Endothelial cell of umbilical vein (primary cell): ENCODE measurements around the gene NBL1. TPM values are rescaled to one million over a fixed set of nuclear protein-coding genes. Genes with fewer than 3 reads are reported as not detected.

Experiments
- BruUV-seq: library from RNA; stranded (reverse); fragments of 400-500 nt; replicated peaks from 2 replicates; lab custom pipeline; 2021; lab: Mats Ljungman, UMichigan
- CTCF ChIA-PET: fragments of 300-600, 350-600 bp; sonication (Branson Sonifier 250); formaldehyde crosslinking; loops from one replicate; lab custom pipeline; 2021; ENCODE audit warnings: antibody characterized with exemption, inconsistent platforms; lab: Charles Lee
- POLR2A ChIA-PET: fragments of 300-600, 350-600 bp; sonication (Branson Sonifier 250); formaldehyde crosslinking; loops from one replicate; lab custom pipeline; 2021; ENCODE audit warnings: antibody characterized with exemption, inconsistent platforms; lab: Charles Lee
- DNase-seq: peaks from one replicate; pipeline ENCODE4 v3.0.0-alpha.2; 2011; ENCODE audit warnings: low read depth, low spot score
- FAIRE-seq: peaks from 2 replicates; lab custom pipeline; 2011; peaks lifted over from hg19 to GRCh38; lab: Jason Lieb, UNC
- H2AFZ ChIP-seq: 2 replicates; pipeline ENCODE4 v1.6.0; 2012; ENCODE audit warnings: low read depth, low read length, control low read depth, inconsistent platforms
- H3K27ac ChIP-seq: 2 replicates; pipeline ENCODE4 v1.5.1; 2011; ENCODE audit warnings: low read depth, mild to moderate bottlenecking, control low read depth, low read length, moderate library complexity; ENCODE audit not compliant: insufficient read depth
- H3K27me3 ChIP-seq, 2 experiments: 2 replicates each; pipeline versions ENCODE4 v1.6.0 to v1.6.1; 2011; ENCODE audit warnings: low read length in 2 of 2, mixed read lengths in 1 of 2; ENCODE audit not compliant: control insufficient read depth in 2 of 2, insufficient read depth in 2 of 2
- H3K36me3 ChIP-seq, 2 experiments: 2 replicates in 1 of 2; 3 replicates in 1 of 2; pipeline ENCODE4 v1.5.1; 2011; ENCODE audit warnings: low read length in 2 of 2, mild to moderate bottlenecking in 1 of 2, moderate library complexity in 1 of 2; ENCODE audit not compliant: control insufficient read depth in 2 of 2, insufficient read depth in 2 of 2; ENCODE audit errors: extremely low read depth in 1 of 2
- H3K4me1 ChIP-seq: 3 replicates; pipeline ENCODE4 v1.5.1; 2011; ENCODE audit warnings: mild to moderate bottlenecking, low read length; ENCODE audit not compliant: control insufficient read depth, insufficient read depth; ENCODE audit errors: extremely low read depth
- H3K4me2 ChIP-seq: 2 replicates; pipeline ENCODE4 v1.6.1; 2011; ENCODE audit warnings: low read length, control low read depth, mixed read lengths; ENCODE audit not compliant: insufficient read depth
- H3K4me3 ChIP-seq, 3 experiments: fragments of 200-600 bp in 1 of 3; sonication (generic), shearing (Covaris generic) in 1 of 3; replicated peaks in 1 of 3; 2 replicates each; pipeline ENCODE4 v1.5.1; 2011 to 2016; ENCODE audit warnings: control low read depth in 3 of 3, low read length in 3 of 3, mild to moderate bottlenecking in 2 of 3, inconsistent platforms in 1 of 3, low read depth in 1 of 3, moderate library complexity in 1 of 3; ENCODE audit not compliant: insufficient read depth in 1 of 3
- H3K79me2 ChIP-seq: 2 replicates; pipeline ENCODE4 v1.6.0; 2012; ENCODE audit warnings: low read length, inconsistent platforms; ENCODE audit not compliant: control insufficient read depth, insufficient read depth
- H3K9ac ChIP-seq: replicated peaks from 2 replicates; pipeline ENCODE3; 2011; ENCODE audit warnings: low read length, control low read depth; ENCODE audit not compliant: insufficient read depth; ENCODE audit errors: extremely low read depth
- H3K9me1 ChIP-seq: replicated peaks from 3 replicates; pipeline ENCODE4 v1.6.0; 2011; ENCODE audit warnings: mild to moderate bottlenecking, low read length; ENCODE audit not compliant: control insufficient read depth, insufficient read depth; ENCODE audit errors: extremely low read depth
- H3K9me3 ChIP-seq: replicated peaks from 2 replicates; pipeline ENCODE4 v1.5.1; 2012; ENCODE audit warnings: low read length, inconsistent platforms; ENCODE audit not compliant: control insufficient read depth, insufficient read depth
- H4K20me1 ChIP-seq: replicated peaks from 2 replicates; pipeline ENCODE3; 2011; ENCODE audit warnings: mild to moderate bottlenecking, low read length; ENCODE audit not compliant: control insufficient read depth, insufficient read depth; ENCODE audit errors: extremely low read depth
- CTCF ChIP-seq, 2 donors: IDR thresholded peaks; 1 replicate in 1 of 2; 2 replicates in 1 of 2; pipeline ENCODE4 v1.5.1; 2011; ENCODE audit warnings: low read length in 2 of 2, mild to moderate bottlenecking in 2 of 2, moderate library complexity in 2 of 2, control low read depth in 1 of 2, inconsistent platforms in 1 of 2, low read depth in 1 of 2; ENCODE audit not compliant: insufficient read depth in 1 of 2; ENCODE audit errors: extremely low read depth in 1 of 2
- EZH2 ChIP-seq: IDR thresholded peaks from 2 replicates; pipeline ENCODE4 v1.6.1; 2012; ENCODE audit warnings: borderline replicate concordance, low read depth, mild to moderate bottlenecking, moderate library complexity, low read length, inconsistent platforms; ENCODE audit not compliant: severe bottlenecking
- FOS ChIP-seq: IDR thresholded peaks from 2 replicates; pipeline ENCODE4 v1.6.1; 2011; ENCODE audit warnings: mild to moderate bottlenecking, low read length, moderate library complexity, borderline replicate concordance; ENCODE audit not compliant: insufficient read depth
- GATA2 ChIP-seq: IDR thresholded peaks from 2 replicates; pipeline ENCODE4 v1.7.0; 2011; ENCODE audit warnings: low read depth, mild to moderate bottlenecking, moderate library complexity, mixed read lengths, low read length; ENCODE audit not compliant: insufficient read length, insufficient read depth
- JUN ChIP-seq: IDR thresholded peaks from 2 replicates; pipeline ENCODE4 v1.6.1; 2011; ENCODE audit warnings: borderline replicate concordance, low read depth; ENCODE audit not compliant: insufficient read length, insufficient read depth
- MAX ChIP-seq: IDR thresholded peaks from 2 replicates; pipeline ENCODE4 v1.6.1; 2011; ENCODE audit not compliant: insufficient read depth, insufficient read length
- MYC ChIP-seq: IDR thresholded peaks from one replicate; pipeline ENCODE4 v1.6.1; 2011; ENCODE audit warnings: mild to moderate bottlenecking, low read depth, low read length
- POLR2A ChIP-seq: IDR thresholded peaks from 2 replicates; pipeline ENCODE4 v1.6.1; 2012; ENCODE audit warnings: low read depth, mild to moderate bottlenecking, control low read depth, low read length
- POLR2AphosphoS5 ChIP-seq: IDR thresholded peaks from 2 replicates; pipeline ENCODE4 v1.6.1; 2012; ENCODE audit warnings: low read depth, mild to moderate bottlenecking, control low read depth, low read length, moderate library complexity; ENCODE audit not compliant: insufficient read depth
- dilution Hi-C: fragments of 300-500 bp; cut with MboI; formaldehyde crosslinking; loops from one replicate; pipeline ENCODE4 v1.15.0; 2019; ENCODE audit warnings: low sequenced_read_pairs; ENCODE audit not compliant: extremely low pct_ligation_motif_present
- intact Hi-C: fragments of 100-400 bp; cut with micrococcal nuclease; formaldehyde crosslinking; loops from one replicate; pipeline ENCODE4 v1.10.0; 2022
- polyA plus RNA-seq, 4 experiments: library from polyadenylated mRNA; depleted of rRNA in 3 of 4; stranded (reverse) in 3 of 4; unstranded in 1 of 4; fragments of >200 nt; gene quantifications; 2 replicates each; pipeline versions ENCODE4 v1.2.1 to v1.2.3, GENCODE V29; 2011 to 2012; ENCODE audit warnings: missing spikeins in 1 of 4
- total RNA-seq: library from RNA; stranded (reverse); gene quantifications from 2 replicates; pipeline ENCODE4 v1.2.3, GENCODE V29; 2021

NBL1 gene
- total and polyA plus RNA-seq, 2 donors (not counting 3 experiments of a cell fraction or from before 2014, with no cell fraction given) = 36.2 to 40.5 TPM

- H3K79me2 ChIP-seq = no peaks in the 10 kb centered on the region
- CTCF ChIA-PET = interaction anchor here (10.5 kb wide), 1 partner anchor 8 kb away, joined by 53 read pairs; no protein-coding TSS in a partner anchor
- no peaks in the 10 kb centered on the region for H3K36me3 ChIP-seq
- no peaks in the 10 kb centered on the region for H3K4me1 ChIP-seq
- intact Hi-C loops = no loop called here
- H3K27me3 ChIP-seq = no peaks in the 10 kb centered on the region
- H3K4me3 ChIP-seq = no peak overlapping the region
- H3K9me3 ChIP-seq = no peaks in the 10 kb centered on the region
- no peak for DNase-seq
- H3K27ac ChIP-seq = no peak overlapping the region
- no TSS peak for BruUV-seq
- dilution Hi-C loops = no loop called here
- H3K9me1 ChIP-seq = no peaks in the 10 kb centered on the region
- no peak overlapping the region for H3K4me2 ChIP-seq
- H3K9ac ChIP-seq = no peak overlapping the region
- no peak for FAIRE-seq
- H2AFZ ChIP-seq = no peak overlapping the region
- POLR2A ChIA-PET = no interaction called here
- TF ChIP-seq CTCF (IDR thresholded peaks at IDR 0.05; ENCODE audit: extremely low read depth in 1 of 2, insufficient read depth in 1 of 2, low read depth in 1 of 2, low read length in 2 of 2) (no peak), POLR2AphosphoS5 (no peak), EZH2 (no peak), JUN (no peak), MYC (no peak), FOS (no peak), MAX (no peak), POLR2A (no peak), GATA2 (no peak)
- no peaks in the 10 kb centered on the region for H4K20me1 ChIP-seq
These were observed 52.7 kb downstream of the NBL1 start for GRCh38 chr1:19696820-19697219.
